Measurements from ENCODE around the gene INTS7.

GRCh38 chr1:212039622-212040021 lies 4.3 kb upstream of the INTS7 start:
- TF ChIP-seq CTCF (IDR thresholded peaks at IDR 0.05 in 2 of 3, conservative IDR thresholded peaks at IDR 0.05 in 1 of 3; ENCODE audit: insufficient read depth in 2 of 3, low read depth in 1 of 3, low read length in 3 of 3) (no peak), CHD7 (IDR thresholded peaks at IDR 0.05; ENCODE audit: low read depth, low read length) (no peak), ZNF449 (CRISPR knock-in tag; IDR thresholded peaks at IDR 0.05) (no peak)

All from K562 (cell line).